NT2/D1 (cell line): ENCODE data around the gene OSBPL10.

Source experiments
- DNase-seq: peaks from one replicate; pipeline ENCODE4 v3.0.0-alpha.2; 2011; ENCODE audit warnings: low read depth, low spot score
- H3K27me3 ChIP-seq: 2 replicates; pipeline ENCODE4 v1.6.0; 2011; ENCODE audit warnings: mild to moderate bottlenecking; ENCODE audit not compliant: insufficient read length, insufficient read depth
- H3K36me3 ChIP-seq: 2 replicates; pipeline ENCODE4 v1.6.1; 2011; ENCODE audit warnings: mild to moderate bottlenecking, low read length, mixed read lengths; ENCODE audit not compliant: insufficient read depth, insufficient read length
- H3K4me1 ChIP-seq: 2 replicates; pipeline ENCODE4 v1.5.1; 2011; ENCODE audit not compliant: insufficient read depth, insufficient read length
- H3K4me3 ChIP-seq: 2 replicates; pipeline ENCODE4 v1.5.1; 2011; ENCODE audit warnings: low read depth; ENCODE audit not compliant: insufficient read length
- H3K9ac ChIP-seq: 2 replicates; pipeline ENCODE4 v1.6.0; 2011; ENCODE audit warnings: low read depth; ENCODE audit not compliant: insufficient read length
- H3K9me3 ChIP-seq: 2 replicates; pipeline ENCODE4 v1.5.1; 2011; ENCODE audit warnings: mild to moderate bottlenecking, low read length; ENCODE audit not compliant: insufficient read depth
- SUZ12 ChIP-seq: IDR thresholded peaks from 2 replicates; pipeline ENCODE4 v1.6.1; 2011; ENCODE audit not compliant: insufficient read length, insufficient read depth; ENCODE audit errors: extremely low read depth
- YY1 ChIP-seq: IDR thresholded peaks from 2 replicates; pipeline ENCODE4 v1.6.1; 2011; ENCODE audit not compliant: insufficient read length, insufficient read depth
- ZNF274 ChIP-seq: IDR thresholded peaks from 2 replicates; pipeline ENCODE4 v1.6.1; 2011; ENCODE audit warnings: mild to moderate bottlenecking, low read depth, low read length

The OSBPL10 gene

GRCh38 chr3:31943041-31943440 is 38.0 kb downstream of the OSBPL10 start:
- no peak overlapping the region for H3K9ac ChIP-seq
- TF ChIP-seq YY1, result no peak
- no peak for TF ChIP-seq ZNF274
- TF ChIP-seq SUZ12, result no peak
- H3K4me1 ChIP-seq, result peaks cover 7% of the 10 kb centered on the region
- H3K27me3 ChIP-seq, result no peaks in the 10 kb centered on the region
- no peaks in the 10 kb centered on the region for H3K9me3 ChIP-seq
- H3K4me3 ChIP-seq, result no peak overlapping the region
- no peaks in the 10 kb centered on the region for H3K36me3 ChIP-seq
- DNase-seq, result no peak

GRCh38 chr3:31942446-31942845 is 38.6 kb downstream of the OSBPL10 start:
- Histone ChIP-seq H3K36me3 (no peaks in the 10 kb centered on the region), H3K9me3 (no peaks in the 10 kb centered on the region), H3K27me3 (no peaks in the 10 kb centered on the region), H3K4me3 (no peak overlapping the region), H3K9ac (no peak overlapping the region), H3K4me1 (peaks cover 7% of the 10 kb centered on the region)
- TF ChIP-seq ZNF274 (no peak), SUZ12 (no peak)
- DNase-seq, result no peak

DNA sequence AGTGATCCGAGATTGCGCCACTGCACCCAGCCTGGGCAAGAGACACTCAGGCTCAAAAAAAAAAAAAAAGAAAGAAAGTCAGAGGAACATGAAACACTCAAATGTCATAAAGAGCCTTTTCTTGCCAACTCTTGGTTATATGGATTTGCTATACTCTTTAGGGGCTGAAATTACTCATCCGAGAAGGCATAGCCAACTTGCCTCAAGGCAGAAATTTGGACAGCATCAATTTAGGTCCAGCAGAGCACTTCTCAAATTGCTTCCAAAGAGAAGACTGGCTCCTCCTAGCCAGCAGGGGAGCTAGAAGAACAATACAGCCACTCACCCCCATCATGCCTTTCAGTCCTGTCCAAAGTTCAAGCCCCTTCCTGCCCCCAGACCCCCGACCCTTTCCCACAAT is 43.8 kb downstream of the OSBPL10 start:
- Histone ChIP-seq H3K27me3 (no peaks in the 10 kb centered on the region), H3K9ac (no peak overlapping the region), H3K4me3 (no peak overlapping the region), H3K9me3 (no peaks in the 10 kb centered on the region), H3K36me3 (no peaks in the 10 kb centered on the region), H3K4me1 (peaks cover 11% of the 10 kb centered on the region)
- TF ChIP-seq ZNF274 (no peak), SUZ12 (no peak), YY1 (no peak)
- no peak for DNase-seq

DNA sequence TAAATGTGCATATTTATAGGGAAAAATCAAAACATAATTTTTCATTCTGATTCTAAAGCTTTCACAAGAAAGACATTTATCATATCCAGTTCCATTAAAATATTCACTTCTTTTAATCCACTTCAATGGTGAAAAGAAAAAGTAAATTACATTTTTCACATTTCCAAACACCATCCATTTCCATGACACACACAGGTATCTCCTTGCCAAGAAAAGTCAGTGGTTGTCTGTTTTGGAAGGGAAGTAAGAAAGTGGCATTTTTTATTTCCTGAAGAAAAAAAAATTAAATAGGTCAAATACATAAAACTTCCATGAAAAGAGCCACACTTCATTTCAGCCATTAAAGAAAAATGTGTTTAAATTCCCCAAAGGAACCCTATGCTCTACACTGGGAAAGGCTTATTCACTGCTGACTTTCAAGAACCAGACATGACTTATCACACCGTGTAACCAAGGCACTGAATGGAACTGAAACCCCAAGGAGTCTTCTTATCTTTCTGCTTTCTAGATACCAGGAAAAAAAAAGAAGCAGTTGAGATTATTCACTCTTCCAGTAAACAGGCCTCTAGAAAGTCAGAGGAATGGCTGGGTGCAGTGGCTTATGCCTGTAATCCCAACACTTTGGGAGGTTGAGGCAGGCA is 44.5 kb downstream of the OSBPL10 start:
- H3K9ac ChIP-seq, result no peak overlapping the region
- H3K4me3 ChIP-seq, result no peak overlapping the region
- no peak for DNase-seq
- peaks cover 11% of the 10 kb centered on the region for H3K4me1 ChIP-seq
- TF ChIP-seq ZNF274, result no peak
- no peak for TF ChIP-seq SUZ12
- H3K36me3 ChIP-seq, result no peaks in the 10 kb centered on the region
- no peaks in the 10 kb centered on the region for H3K27me3 ChIP-seq
- no peaks in the 10 kb centered on the region for H3K9me3 ChIP-seq

GRCh38 chr3:31934866-31935265 is 46.2 kb downstream of the OSBPL10 start:
- H3K9ac ChIP-seq, result no peak overlapping the region
- H3K4me3 ChIP-seq, result no peak overlapping the region
- peaks cover 11% of the 10 kb centered on the region for H3K4me1 ChIP-seq
- no peak for DNase-seq
- no peaks in the 10 kb centered on the region for H3K9me3 ChIP-seq
- no peaks in the 10 kb centered on the region for H3K36me3 ChIP-seq
- TF ChIP-seq SUZ12 (no peak), ZNF274 (no peak), YY1 (no peak)
- no peaks in the 10 kb centered on the region for H3K27me3 ChIP-seq

DNA sequence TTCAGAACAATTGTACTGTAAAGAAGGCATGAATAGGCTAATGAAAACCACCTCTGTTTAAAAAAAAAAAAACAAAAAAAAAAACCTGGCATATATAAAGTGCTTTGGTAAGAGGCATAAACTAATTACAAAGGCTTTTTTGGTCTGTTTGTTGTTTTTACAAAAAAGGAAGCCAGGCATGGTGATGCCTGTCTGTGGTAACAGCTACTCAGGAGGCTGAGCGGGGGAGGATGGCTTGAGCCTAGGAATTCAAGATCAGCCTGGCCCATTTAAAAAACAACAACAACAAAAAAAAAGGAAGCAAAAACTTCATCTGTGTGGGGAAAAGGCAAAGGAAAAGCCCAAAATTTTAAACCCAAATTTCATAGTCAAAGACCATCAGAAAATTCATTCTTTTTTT is 47.0 kb downstream of the OSBPL10 start:
- Histone ChIP-seq H3K36me3 (no peaks in the 10 kb centered on the region), H3K9me3 (no peaks in the 10 kb centered on the region), H3K4me3 (no peak overlapping the region), H3K27me3 (no peaks in the 10 kb centered on the region), H3K9ac (no peak overlapping the region), H3K4me1 (peaks cover 11% of the 10 kb centered on the region)
- DNase-seq, result peak; percentile 57
- TF ChIP-seq SUZ12 (no peak), ZNF274 (no peak), YY1 (no peak)

- no peak for DNase-seq
- peaks cover 11% of the 10 kb centered on the region for H3K4me1 ChIP-seq
- H3K9ac ChIP-seq, result no peak overlapping the region
- H3K27me3 ChIP-seq, result no peaks in the 10 kb centered on the region
- H3K4me3 ChIP-seq, result no peak overlapping the region
- H3K36me3 ChIP-seq, result no peaks in the 10 kb centered on the region
- no peak for TF ChIP-seq ZNF274
- no peak for TF ChIP-seq SUZ12
- TF ChIP-seq YY1, result no peak
- no peaks in the 10 kb centered on the region for H3K9me3 ChIP-seq
Observed at GRCh38 chr3:31932990-31933389, 48.1 kb downstream of the OSBPL10 start.
